Heart left ventricle (tissue), 16 donors: ENCODE measurements around the gene OR6C75. TPM values are rescaled to one million over a fixed set of nuclear protein-coding genes. Genes with fewer than 3 reads are reported as not detected.
"Not testable (repeated sequence)": the region's sequence is repeated elsewhere in the genome, so short reads cannot be mapped to it uniquely, and the experiment has no call there.

ENCODE experiments used
- ATAC-seq, 4 donors: fragments of 200-7000 bp; cut with Tn5 transposase; one replicate each; pipeline ENCODE4 v1.9.1; 2020 to 2022; ENCODE audit warnings: moderate library complexity in 4 of 4, mild to moderate bottlenecking in 3 of 4, moderate number of reproducible peaks in 1 of 4
- DNase-seq, 5 donors: peaks; one replicate each; pipeline ENCODE4 v3.0.0-alpha.2; 2020
- H3K27ac ChIP-seq, 12 donors: fragments of 200-600 bp; sonication (generic) in 4 of 12; one replicate each; pipeline versions ENCODE4 v1.5.0 to v1.8.0; 2016 to 2022; ENCODE audit warnings: mild to moderate bottlenecking in 2 of 12
- H3K27me3 ChIP-seq, 9 donors: fragments of 200-600 bp; sonication (generic) in 2 of 9; one replicate each; pipeline versions ENCODE4 v1.5.1 to v1.8.0; 2016 to 2022; ENCODE audit warnings: mild to moderate bottlenecking in 3 of 9
- H3K36me3 ChIP-seq, 9 donors: fragments of 200-600 bp; sonication (generic) in 2 of 9; one replicate each; pipeline versions ENCODE4 v1.5.0 to v1.8.0; 2018 to 2022; ENCODE audit warnings: mild to moderate bottlenecking in 2 of 9
- H3K4me1 ChIP-seq, 12 donors: fragments of 200-600 bp; sonication (generic) in 4 of 12; one replicate each; pipeline versions ENCODE4 v1.5.0 to v1.8.0; 2016 to 2022; ENCODE audit warnings: mild to moderate bottlenecking in 3 of 12
- H3K4me3 ChIP-seq, 12 donors: fragments of 200-600 bp; sonication (generic) in 4 of 12; one replicate each; pipeline versions ENCODE4 v1.5.0 to v1.8.0; 2017 to 2022; ENCODE audit warnings: mild to moderate bottlenecking in 9 of 12, moderate library complexity in 4 of 12
- H3K9me3 ChIP-seq, 12 donors: fragments of 200-600 bp; sonication (generic) in 4 of 12; one replicate each; pipeline versions ENCODE4 v1.5.0 to v1.8.0; 2016 to 2022; ENCODE audit warnings: mild to moderate bottlenecking in 1 of 12
- CTCF ChIP-seq, 12 donors: fragments of 200-600 bp; sonication (generic) in 4 of 12; IDR thresholded peaks; one replicate each; pipeline versions ENCODE4 v1.5.0 to v1.8.0; 2018 to 2022; ENCODE audit warnings: antibody characterized with exemption in 12 of 12, mild to moderate bottlenecking in 5 of 12
- POLR2A ChIP-seq, 2 donors: fragments of 450-650 bp; IDR thresholded peaks; one replicate each; pipeline ENCODE4 v1.6.1; 2017; ENCODE audit warnings: antibody characterized with exemption in 2 of 2, mild to moderate bottlenecking in 2 of 2, moderate library complexity in 2 of 2
- WGBS, 4 donors: extraction: QIAGEN DNeasy Blood & Tissue Kit in 2 of 4; methylation state at CpG; one replicate each; pipeline versions ENCODE4 v1.1.5 to v1.1.7; 2013 to 2018; 5-methylcytosine and 5-hydroxymethylcytosine counted together
- intact Hi-C, 10 donors: fragments of 100-400 bp; cut with DNase I; formaldehyde crosslinking; loops; one replicate each; pipeline versions ENCODE4 v1.11.1 to v1.14.2; 2022
- polyA plus RNA-seq, 2 donors: library from polyadenylated mRNA; stranded (reverse); fragments of 200-250 nt; gene quantifications; one replicate each; pipeline ENCODE4 v1.2.3, GENCODE V29; 2013
- total RNA-seq, 9 donors: library from RNA; depleted of rRNA in 2 of 9; stranded (reverse); fragments of >200 nt in 2 of 9; fragmentation: NEBNext Ultra II Directional in 3 of 9; extraction: Animal tissue kit (Norgen Biotek cat#: 25700) in 3 of 9; gene quantifications; one replicate each; pipeline versions ENCODE4 v1.1.0 to v1.2.4, GENCODE V29; 2016 to 2023
- donor health status: ischemic (EF 13 %, LVEDD 7.1; RV severe dilation, severe dysfunction).
- donor health status: healthy with polysubstance abuse.
- donor health status: DM: no; HTN: yes; CAD: no.
- donor health status: DM: no; HTN: no; CAD: no.
- donor health status: ischemic (EF 25% LVEDD 6.9; RV normal size, moderate dysfunction).
- donor health status: ischemic (EF 25% LVEDD 5.7; RV mildly dilated, moderate dysfunction).
- donor health status: healthy.
- donor health status: DM: yes; HTN: yes; CAD: no.
- donor health status: ischemic (EF 35%, LVEDD 5.7; RV mildly dilated, moderate dysfunction).
- donor health status: nonischemic (EF 11% LVEDD 7.7; RV severe dilation, severe dysfunction).
- donor health status: DM: yes; HTN: yes; CAD: no.
- donor health status: PGD.
- donor health status: ischemic (EF 29% LVEDD 5.4; RV normal size, mild dysfunction).
- donor health status: nonischemic (EF 23%, LVEDD 6.1; RV moderate dilation, normal function).

Gene OR6C75
- total and polyA plus RNA-seq, 11 donors, result not detected

GRCh38 chr12:55392032-55392795 is 29.4 kb downstream of the OR6C75 start:
- H3K4me1 ChIP-seq, result no peaks in the 10 kb centered on the region
- ATAC-seq (no peak), DNase-seq (no peak)
- no peaks in the 10 kb centered on the region for H3K9me3 ChIP-seq
- peaks cover 0 to 6% (median 0%) of the 10 kb centered on the region in 9 donors for H3K27me3 ChIP-seq
- WGBS, 4 donors, result 79 to 90% (median 87%) methylated on average over 9 to 23 of the region's 23 CpGs
- no peak overlapping the region for H3K27ac ChIP-seq
- H3K36me3 ChIP-seq, result no peaks in the 10 kb centered on the region
- no peak overlapping the region for H3K4me3 ChIP-seq
- TF ChIP-seq CTCF (IDR thresholded peaks at IDR 0.05), result no peak
- intact Hi-C loops, result no loop called here

- Histone ChIP-seq H3K27ac (no peak overlapping the region), H3K36me3 (no peaks in the 10 kb centered on the region), H3K4me3 (no peak overlapping the region), H3K27me3 (peaks cover 0 to 6% (median 0%) of the 10 kb centered on the region in 9 donors), H3K9me3 (no peaks in the 10 kb centered on the region), H3K4me1 (no peaks in the 10 kb centered on the region)
- no peak for TF ChIP-seq POLR2A (IDR thresholded peaks at IDR 0.05)
- 76 to 84% (median 80%) methylated on average over 1 of the region's 1 CpG for WGBS, 4 donors
- ATAC-seq (no peak), DNase-seq (no peak)
- intact Hi-C loops, result no loop called here
These were observed 33.6 kb downstream of the OR6C75 start for GRCh38 chr12:55396326-55396725.

- H3K4me3 ChIP-seq, result no peak within 1 kb of the TSS
These were observed 37.5 kb downstream of the OR6C75 start, which contains the start of gene OR6C65 for GRCh38 chr12:55400229-55400628. TSS of gene OR6C65 (plus strand) at chr12:55400529. CDS start at chr12:55400529, 0 bp downstream.

GRCh38 chr12:55407866-55408265 is 45.1 kb downstream of the OR6C75 start:
- DNase-seq (no peak), ATAC-seq (no peak)
- WGBS, 4 donors, result 50 to 56% (median 50%) methylated on average over 1 of the region's 1 CpG
- H3K27ac ChIP-seq, result no peak overlapping the region
- intact Hi-C loops, result no loop called here
- TF ChIP-seq POLR2A (IDR thresholded peaks at IDR 0.05), result no peak
- no peak overlapping the region for H3K4me3 ChIP-seq
- no peaks in the 10 kb centered on the region for H3K27me3 ChIP-seq
- peaks cover 0 to 19% (median 0%) of the 10 kb centered on the region in 12 donors for H3K9me3 ChIP-seq
- H3K4me1 ChIP-seq, result no peaks in the 10 kb centered on the region
- no peaks in the 10 kb centered on the region for H3K36me3 ChIP-seq

More at GRCh38 chr12:55400229-55400628, 37.5 kb downstream of the OR6C75 start, which contains the start of gene OR6C65:
- Histone ChIP-seq H3K27ac (no peak within 1 kb of the TSS), H3K9me3 (peaks cover 0 to 9% (median 0%) of the 10 kb centered on the region in 12 donors), H3K27me3 (peaks cover 0 to 6% (median 0%) of the 10 kb centered on the region in 9 donors), H3K36me3 (no peaks in the 10 kb centered on the region), H3K4me1 (no peaks in the 10 kb centered on the region)
- TF ChIP-seq CTCF (IDR thresholded peaks at IDR 0.05) (no peak), POLR2A (IDR thresholded peaks at IDR 0.05) (no peak)
- DNase-seq (no peak), ATAC-seq (no peak)
- WGBS, 4 donors, result 80 to 86% (median 83%) methylated on average over 1 of the region's 1 CpG
- intact Hi-C loops, result no loop called here

GRCh38 chr12:55409133-55409532 is 46.4 kb downstream of the OR6C75 start:
- peaks cover 0 to 13% (median 0%) of the 10 kb centered on the region in 12 donors for H3K9me3 ChIP-seq
- WGBS, 4 donors, result 87 to 90% (median 90%) methylated on average over 1 of the region's 1 CpG
- DNase-seq, H3K27ac ChIP-seq, H3K36me3 ChIP-seq, H3K4me1 ChIP-seq, H3K4me3 ChIP-seq, H3K27me3 ChIP-seq, ATAC-seq, intact Hi-C loops: not testable (repeated sequence)

- H3K9me3 ChIP-seq, result peaks cover 0 to 11% (median 0%) of the 10 kb centered on the region in 12 donors
- H3K27ac ChIP-seq, H3K4me3 ChIP-seq, DNase-seq, H3K4me1 ChIP-seq, H3K36me3 ChIP-seq, H3K27me3 ChIP-seq, intact Hi-C loops, ATAC-seq: not testable (repeated sequence)
- WGBS, 4 donors, result 84 to 93% (median 89%) methylated on average over 14 to 15 of the region's 15 CpGs
These were observed 49.4 kb downstream of the OR6C75 start for GRCh38 chr12:55412138-55412537.

GRCh38 chr12:55413498-55414388 is 51.0 kb downstream of the OR6C75 start:
- H3K4me1 ChIP-seq, intact Hi-C loops, H3K27ac ChIP-seq, H3K9me3 ChIP-seq, DNase-seq, H3K4me3 ChIP-seq, H3K36me3 ChIP-seq: not testable (repeated sequence)
- WGBS, 4 donors, result 90 to 100% (median 93%) methylated on average over 3 to 5 of the region's 6 CpGs
- ATAC-seq, result peak in 1 of 4 donors; percentile 41
- peaks cover 0 to 15% (median 0%) of the 10 kb centered on the region in 9 donors for H3K27me3 ChIP-seq

GRCh38 chr12:55414396-55414823 is 51.6 kb downstream of the OR6C75 start:
- DNase-seq, H3K36me3 ChIP-seq, H3K9me3 ChIP-seq, H3K27ac ChIP-seq, intact Hi-C loops, H3K4me1 ChIP-seq: not testable (repeated sequence)
- Histone ChIP-seq H3K4me3 (peak overlapping the region in 2 of 12 donors; percentile 9 to 40), H3K27me3 (peaks cover 0 to 15% (median 0%) of the 10 kb centered on the region in 9 donors)
- peak in 2 of 4 donors; percentile 10 to 51 for ATAC-seq
- 36 to 67% (median 43%) methylated on average over 6 to 11 of the region's 11 CpGs for WGBS, 4 donors
